ENCODE results near the gene KPTN.
A peak's percentile ranks its signal among the peaks of the same experiment; 100 is the strongest.

GRCh38 chr19:47467914-47468313, 16.1 kb downstream of the KPTN start:
- TF ChIP-seq ZNF274 (IDR thresholded peaks at IDR 0.05; ENCODE audit: borderline replicate concordance, extremely low read depth, low read length) (no peak), RAD21 (IDR thresholded peaks at IDR 0.05 in 1 of 2, conservative IDR thresholded peaks at IDR 0.05 in 1 of 2; ENCODE audit: low read depth in 2 of 2, low read length in 2 of 2) (0 out of 4 replicates have a peak, but pooled peaks of 1 of the 2 experiments have one; percentile 10), CHD1 (IDR thresholded peaks at IDR 0.05; ENCODE audit: low read depth, low read length) (no peak), PHF8 (conservative IDR thresholded peaks at IDR 0.05; ENCODE audit: low read depth, low read length) (no peak), NANOG (IDR thresholded peaks at IDR 0.05; ENCODE audit: insufficient read depth, low read depth, low read length, poor library complexity, severe bottlenecking) (no peak), TEAD4 (IDR thresholded peaks at IDR 0.05; ENCODE audit: low read depth, low read length) (no peak), JUND (IDR thresholded peaks at IDR 0.05; ENCODE audit: low read length) (no peak), SRF (IDR thresholded peaks at IDR 0.05; ENCODE audit: low read depth, low read length) (no peak)

Measured in H1 (cell line).